HG03575 (cell line): Measurements from ENCODE around the gene WDR46.
"Not testable (repeated sequence)": the region's sequence is repeated elsewhere in the genome, so short reads cannot be mapped to it uniquely, and the experiment has no call there.

Experiments used
- ATAC-seq: cut with Tn5 transposase; IDR thresholded peaks from one replicate; pipeline ENCODE4 v1.9.1; 2021; ENCODE audit not compliant: unreplicated experiment, insufficient number of reproducible peaks, low FRiP score; ENCODE audit errors: extremely low read depth

The WDR46 gene

GRCh38 chr6:33290459-33290858, 1.4 kb upstream of the WDR46 start:
- no peak for ATAC-seq

GRCh38 chr6:33289784-33290315, 811 bp upstream of the WDR46 start:
- ATAC-seq, result no peak

GRCh38 chr6:33288141-33288920, 708 bp downstream of the WDR46 start:
- no peak for ATAC-seq

- ATAC-seq, result no peak
These were observed 1.8 kb downstream of the WDR46 start for GRCh38 chr6:33286946-33287914.

GRCh38 chr6:33285214-33285613, 3.8 kb downstream of the WDR46 start:
- ATAC-seq, result not testable (repeated sequence)

- ATAC-seq, result no peak
These were observed 8.5 kb downstream of the WDR46 start for GRCh38 chr6:33280539-33280938.

- ATAC-seq, result no peak
These were observed 9.0 kb downstream of the WDR46 start for GRCh38 chr6:33279971-33280511.

GRCh38 chr6:33279257-33279695, 9.8 kb downstream of the WDR46 start:
- ATAC-seq, result no peak

- no peak for ATAC-seq
These were observed 10.2 kb downstream of the WDR46 start for GRCh38 chr6:33278810-33279209.

GRCh38 chr6:33278392-33278741, 10.7 kb downstream of the WDR46 start:
- no peak for ATAC-seq

GRCh38 chr6:33277663-33278391, 11.2 kb downstream of the WDR46 start:
- no peak for ATAC-seq

GRCh38 chr6:33276864-33277662, 12.0 kb downstream of the WDR46 start, which contains the start of gene B3GALT4:
TSS of gene B3GALT4 (plus strand) at chr6:33277123. CDS start at chr6:33277420, 297 bp downstream.
- ATAC-seq, result no peak

- ATAC-seq, result no peak
These were observed 12.5 kb downstream of the WDR46 start for GRCh38 chr6:33276581-33276863.

GRCh38 chr6:33275795-33276580, 13.1 kb downstream of the WDR46 start:
- not testable (repeated sequence) for ATAC-seq

GRCh38 chr6:33273924-33274902, 14.8 kb downstream of the WDR46 start:
- no peak for ATAC-seq

- no peak for ATAC-seq
These were observed 15.7 kb downstream of the WDR46 start for GRCh38 chr6:33273129-33273923.
